Activated T-cell treated with anti-CD3 and anti-CD28 coated beads, Interleukin-2, amount 50 U/mL, for 4 hours (primary cell): ENCODE measurements around the gene DCAF8. TPM values are rescaled to one million over a fixed set of nuclear protein-coding genes. Genes with fewer than 3 reads are reported as not detected.

Experiments
- ATAC-seq, 2 donors: fragments of 200-7000 bp; cut with Tn5 transposase; one replicate each; pipeline ENCODE4 v1.10.0; 2021
- DNase-seq: peaks from one replicate; pipeline ENCODE4 v3.0.0-alpha.2; 2020
- H3K27me3 Mint-ChIP-seq: one replicate; pipeline ENCODE4 v1.8.0; 2021; ENCODE audit warnings: low read depth, mixed read lengths
- H3K36me3 Mint-ChIP-seq: one replicate; pipeline ENCODE4 v1.8.0; 2022; ENCODE audit warnings: mixed read lengths; ENCODE audit not compliant: insufficient read depth
- H3K4me1 Mint-ChIP-seq: one replicate; pipeline ENCODE4 v1.8.0; 2021; ENCODE audit warnings: low read depth, mixed read lengths
- H3K4me3 Mint-ChIP-seq: one replicate; pipeline ENCODE4 v1.8.0; 2021; ENCODE audit warnings: mild to moderate bottlenecking, moderate library complexity, mixed read lengths
- H3K9me3 Mint-ChIP-seq: one replicate; pipeline ENCODE4 v1.8.0; 2021; ENCODE audit warnings: mixed read lengths
- total RNA-seq, 3 donors: library from RNA; stranded (reverse); gene quantifications; one replicate each; pipeline ENCODE4 v1.2.1, GENCODE V29; 2021

The DCAF8 gene
- total RNA-seq, 3 donors from 2014 or later: 64.4 to 68.4 (median 65.0) TPM

- H3K4me1 Mint-ChIP-seq: peaks cover 21% of the 10 kb centered on the region
- DNase-seq (no peak), ATAC-seq (peak; percentile 36 to 42)
- no peaks in the 10 kb centered on the region for H3K9me3 Mint-ChIP-seq
- H3K4me3 Mint-ChIP-seq: peak overlapping the region; percentile 97
- H3K36me3 Mint-ChIP-seq: peaks cover 22% of the 10 kb centered on the region
- H3K27me3 Mint-ChIP-seq: no peaks in the 10 kb centered on the region
Observed at GRCh38 chr1:160284220-160284781, 22.0 kb upstream of the DCAF8 start.

- Mint-ChIP-seq H3K27me3 (no peaks in the 10 kb centered on the region), H3K4me1 (peaks cover 21% of the 10 kb centered on the region), H3K36me3 (peaks cover 18% of the 10 kb centered on the region), H3K9me3 (no peaks in the 10 kb centered on the region), H3K4me3 (no peak overlapping the region)
- ATAC-seq (no peak), DNase-seq (no peak)
Observed at GRCh38 chr1:160282807-160283206, 20.5 kb upstream of the DCAF8 start.

GRCh38 chr1:160277987-160278386 lies 15.6 kb upstream of the DCAF8 start:
- Mint-ChIP-seq H3K4me1 (no peaks in the 10 kb centered on the region), H3K27me3 (no peaks in the 10 kb centered on the region), H3K4me3 (no peak overlapping the region), H3K9me3 (no peaks in the 10 kb centered on the region), H3K36me3 (peaks cover 22% of the 10 kb centered on the region)
- DNase-seq (no peak), ATAC-seq (no peak)

- H3K27me3 Mint-ChIP-seq: no peaks in the 10 kb centered on the region
- no peaks in the 10 kb centered on the region for H3K9me3 Mint-ChIP-seq
- H3K36me3 Mint-ChIP-seq: peaks cover 22% of the 10 kb centered on the region
- no peaks in the 10 kb centered on the region for H3K4me1 Mint-ChIP-seq
- no peak overlapping the region for H3K4me3 Mint-ChIP-seq
- ATAC-seq: no peak
- DNase-seq: no peak
Observed at GRCh38 chr1:160277330-160277729, 15.0 kb upstream of the DCAF8 start.

- H3K36me3 Mint-ChIP-seq: peaks cover under 1% of the 10 kb centered on the region
- no peak overlapping the region for H3K4me3 Mint-ChIP-seq
- DNase-seq (no peak), ATAC-seq (no peak)
- H3K27me3 Mint-ChIP-seq: no peaks in the 10 kb centered on the region
- no peaks in the 10 kb centered on the region for H3K4me1 Mint-ChIP-seq
- H3K9me3 Mint-ChIP-seq: no peaks in the 10 kb centered on the region
Observed at GRCh38 chr1:160271025-160271424, 8.7 kb upstream of the DCAF8 start.

GRCh38 chr1:160267284-160267991 lies 5.1 kb upstream of the DCAF8 start:
- Mint-ChIP-seq H3K36me3 (no peaks in the 10 kb centered on the region), H3K27me3 (no peaks in the 10 kb centered on the region), H3K4me3 (no peak overlapping the region), H3K9me3 (no peaks in the 10 kb centered on the region), H3K4me1 (peaks cover 13% of the 10 kb centered on the region)
- DNase-seq (no peak), ATAC-seq (no peak)

GRCh38 chr1:160264795-160265307 lies 2.5 kb upstream of the DCAF8 start:
- H3K27me3 Mint-ChIP-seq: no peaks in the 10 kb centered on the region
- no peak for ATAC-seq
- H3K4me3 Mint-ChIP-seq: no peak overlapping the region
- no peak for DNase-seq
- no peaks in the 10 kb centered on the region for H3K9me3 Mint-ChIP-seq
- H3K4me1 Mint-ChIP-seq: peaks cover 27% of the 10 kb centered on the region
- peaks cover 7% of the 10 kb centered on the region for H3K36me3 Mint-ChIP-seq

- DNase-seq (peak; percentile 63), ATAC-seq (peak; percentile 65 to 70)
- Mint-ChIP-seq H3K9me3 (no peaks in the 10 kb centered on the region), H3K4me3 (peak overlapping the region; percentile 93), H3K27me3 (no peaks in the 10 kb centered on the region), H3K36me3 (peaks cover 14% of the 10 kb centered on the region), H3K4me1 (peaks cover 53% of the 10 kb centered on the region)
Observed at GRCh38 chr1:160261556-160261892, 825 bp downstream of the DCAF8 start.

- DNase-seq (no peak), ATAC-seq (no peak)
- no peaks in the 10 kb centered on the region for H3K27me3 Mint-ChIP-seq
- peaks cover 58% of the 10 kb centered on the region for H3K4me1 Mint-ChIP-seq
- peak overlapping the region; percentile 93 for H3K4me3 Mint-ChIP-seq
- no peaks in the 10 kb centered on the region for H3K9me3 Mint-ChIP-seq
- H3K36me3 Mint-ChIP-seq: peaks cover 14% of the 10 kb centered on the region
Observed at GRCh38 chr1:160260406-160261382, 1.7 kb downstream of the DCAF8 start.

- Mint-ChIP-seq H3K9me3 (no peaks in the 10 kb centered on the region), H3K4me3 (no peak overlapping the region), H3K4me1 (peaks cover 49% of the 10 kb centered on the region), H3K36me3 (peaks cover 14% of the 10 kb centered on the region), H3K27me3 (no peaks in the 10 kb centered on the region)
- no peak for DNase-seq
- no peak for ATAC-seq
Observed at GRCh38 chr1:160258177-160258798, 4.1 kb downstream of the DCAF8 start.

- H3K4me1 Mint-ChIP-seq: peaks cover 45% of the 10 kb centered on the region
- no peaks in the 10 kb centered on the region for H3K27me3 Mint-ChIP-seq
- DNase-seq (no peak), ATAC-seq (no peak)
- no peak overlapping the region for H3K4me3 Mint-ChIP-seq
- H3K36me3 Mint-ChIP-seq: peaks cover 18% of the 10 kb centered on the region
- H3K9me3 Mint-ChIP-seq: no peaks in the 10 kb centered on the region
Observed at GRCh38 chr1:160257411-160258015, 4.8 kb downstream of the DCAF8 start.

- DNase-seq (no peak), ATAC-seq (no peak)
- no peaks in the 10 kb centered on the region for H3K9me3 Mint-ChIP-seq
- H3K4me1 Mint-ChIP-seq: peaks cover 49% of the 10 kb centered on the region
- H3K36me3 Mint-ChIP-seq: peaks cover 21% of the 10 kb centered on the region
- no peaks in the 10 kb centered on the region for H3K27me3 Mint-ChIP-seq
- no peak overlapping the region for H3K4me3 Mint-ChIP-seq
Observed at GRCh38 chr1:160256396-160257046, 5.8 kb downstream of the DCAF8 start.

GRCh38 chr1:160255781-160256300 lies 6.5 kb downstream of the DCAF8 start:
- H3K27me3 Mint-ChIP-seq: no peaks in the 10 kb centered on the region
- DNase-seq (no peak), ATAC-seq (no peak)
- no peak overlapping the region for H3K4me3 Mint-ChIP-seq
- no peaks in the 10 kb centered on the region for H3K9me3 Mint-ChIP-seq
- peaks cover 44% of the 10 kb centered on the region for H3K4me1 Mint-ChIP-seq
- peaks cover 20% of the 10 kb centered on the region for H3K36me3 Mint-ChIP-seq
